Naive thymus-derived CD8-positive, alpha-beta T cell (primary cell): ENCODE measurements around the gene LEKR1. TPM values are rescaled to one million over a fixed set of nuclear protein-coding genes. Genes with fewer than 3 reads are reported as not detected.
A peak's percentile ranks its signal among the peaks of the same experiment; 100 is the strongest.

Source experiments
- ATAC-seq, 2 donors: fragments of 150-1000 bp; cut with Tn5 transposase in 1 of 2; sonication (Bioruptor Pico), chemical (Tn5 transposase) in 1 of 2; 1 replicate in 1 of 2; 2 replicates in 1 of 2; pipeline ENCODE4 v1.10.0; 2021; ENCODE audit warnings: mild to moderate bottlenecking in 2 of 2, moderate library complexity in 2 of 2
- POLR2A ChIA-PET: fragments of 350-600 bp; sonication (Branson Sonifier 250); formaldehyde crosslinking; loops from one replicate; lab custom pipeline; 2021; ENCODE audit warnings: antibody characterized with exemption; lab: Charles Lee
- DNase-seq, 10 donors: peaks; one replicate each; pipeline versions ENCODE4 v3.0.0 to v3.0.0-alpha.2; 2020 to 2022
- H3K27ac Mint-ChIP-seq, 10 donors: one replicate each; pipeline ENCODE4 v1.8.0; 2020 to 2022; ENCODE audit warnings: mild to moderate bottlenecking in 10 of 10, mixed read lengths in 10 of 10, moderate library complexity in 4 of 10, inconsistent platforms in 1 of 10
- H3K27me3 Mint-ChIP-seq, 5 donors: one replicate each; pipeline ENCODE4 v1.8.0; 2021 to 2022; ENCODE audit warnings: mixed read lengths in 5 of 5
- H3K36me3 Mint-ChIP-seq, 3 donors: one replicate each; pipeline ENCODE4 v1.8.0; 2020 to 2022; ENCODE audit warnings: mixed read lengths in 3 of 3, mild to moderate bottlenecking in 2 of 3, inconsistent platforms in 1 of 3
- H3K4me1 Mint-ChIP-seq, 4 donors: one replicate each; pipeline ENCODE4 v1.8.0; 2021 to 2022; ENCODE audit warnings: mixed read lengths in 4 of 4
- H3K4me3 Mint-ChIP-seq, 10 donors: one replicate each; pipeline ENCODE4 v1.8.0; 2020 to 2022; ENCODE audit warnings: mild to moderate bottlenecking in 10 of 10, mixed read lengths in 10 of 10, moderate library complexity in 6 of 10, inconsistent platforms in 1 of 10
- H3K9me3 Mint-ChIP-seq, 9 donors: one replicate each; pipeline ENCODE4 v1.8.0; 2020 to 2022; ENCODE audit warnings: mixed read lengths in 9 of 9, mild to moderate bottlenecking in 3 of 9, inconsistent platforms in 1 of 9, moderate library complexity in 1 of 9
- polyA plus RNA-seq, 3 donors: library from polyadenylated mRNA; unstranded; fragments of 300-500 nt; fragmentation: Illumina TruSeq; gene quantifications; one replicate each; pipeline ENCODE4 v1.2.3, GENCODE V29; 2021
- total RNA-seq, 8 experiments: library from RNA in 2 of 8; stranded (reverse) in 2 of 8; gene quantifications; one replicate each; pipeline ENCODE4 v1.2.3 and lab custom pipeline; 2021 to 2026

LEKR1 gene
- total and polyA plus RNA-seq, 5 experiments from 2014 or later: 0.33 to 3.0 (median 1.4) TPM

DNA sequence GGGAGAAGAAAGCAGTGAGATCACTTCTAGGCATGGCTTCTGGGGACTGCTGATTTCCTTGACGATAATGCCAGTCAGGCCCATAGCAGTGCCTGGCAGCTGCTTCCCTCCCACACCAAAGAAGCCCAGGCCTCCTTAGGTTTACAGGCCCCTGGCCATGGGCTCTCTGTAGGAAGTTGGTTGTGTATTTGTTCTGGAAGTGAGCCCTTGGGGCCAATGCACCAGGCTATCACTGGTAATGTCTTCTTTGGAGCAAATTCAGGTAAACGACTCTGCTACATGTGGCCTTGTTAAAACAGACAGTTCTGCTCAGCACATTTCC is 244.5 kb downstream of the LEKR1 start:
- ATAC-seq: no peak
- POLR2A ChIA-PET: no interaction called here
- Mint-ChIP-seq H3K27me3 (no peaks in the 10 kb centered on the region), H3K4me3 (no peak overlapping the region), H3K27ac (no peak overlapping the region), H3K4me1 (peaks cover 17 to 37% (median 31%) of the 10 kb centered on the region in 4 donors), H3K36me3 (no peaks in the 10 kb centered on the region), H3K9me3 (no peaks in the 10 kb centered on the region)
- no peak for DNase-seq

- ATAC-seq (no peak), DNase-seq (no peak)
- H3K4me1 Mint-ChIP-seq: peaks cover 14 to 27% (median 20%) of the 10 kb centered on the region in 4 donors
- H3K4me3 Mint-ChIP-seq: no peak overlapping the region
- peak overlapping the region in 3 of 10 donors; percentile 53 to 84 (median 65) for H3K27ac Mint-ChIP-seq
- no peaks in the 10 kb centered on the region for H3K27me3 Mint-ChIP-seq
- no peaks in the 10 kb centered on the region for H3K36me3 Mint-ChIP-seq
- no peaks in the 10 kb centered on the region for H3K9me3 Mint-ChIP-seq
- POLR2A ChIA-PET: no interaction called here
Measured at GRCh38 chr3:157071744-157072525, 245.8 kb downstream of the LEKR1 start.

GRCh38 chr3:157073810-157074209 is 247.7 kb downstream of the LEKR1 start:
- no peaks in the 10 kb centered on the region for H3K36me3 Mint-ChIP-seq
- no peak for DNase-seq
- no peaks in the 10 kb centered on the region for H3K27me3 Mint-ChIP-seq
- POLR2A ChIA-PET: interaction anchor here (0.7 kb wide), 1 partner anchor 14 kb away, joined by 3 read pairs; no protein-coding TSS in a partner anchor
- no peak overlapping the region for H3K4me3 Mint-ChIP-seq
- H3K9me3 Mint-ChIP-seq: no peaks in the 10 kb centered on the region
- no peak overlapping the region for H3K27ac Mint-ChIP-seq
- ATAC-seq: no peak
- peaks cover 0 to 9% (median 4%) of the 10 kb centered on the region in 4 donors for H3K4me1 Mint-ChIP-seq

GRCh38 chr3:157074490-157074889 is 248.3 kb downstream of the LEKR1 start:
- Mint-ChIP-seq H3K4me3 (no peak overlapping the region), H3K36me3 (no peaks in the 10 kb centered on the region), H3K4me1 (peaks cover 0 to 9% (median 4%) of the 10 kb centered on the region in 4 donors), H3K27me3 (no peaks in the 10 kb centered on the region), H3K9me3 (no peaks in the 10 kb centered on the region), H3K27ac (peak overlapping the region in 2 of 10 donors; percentile 29 to 30)
- DNase-seq (no peak), ATAC-seq (no peak)
- POLR2A ChIA-PET: no interaction called here

DNA sequence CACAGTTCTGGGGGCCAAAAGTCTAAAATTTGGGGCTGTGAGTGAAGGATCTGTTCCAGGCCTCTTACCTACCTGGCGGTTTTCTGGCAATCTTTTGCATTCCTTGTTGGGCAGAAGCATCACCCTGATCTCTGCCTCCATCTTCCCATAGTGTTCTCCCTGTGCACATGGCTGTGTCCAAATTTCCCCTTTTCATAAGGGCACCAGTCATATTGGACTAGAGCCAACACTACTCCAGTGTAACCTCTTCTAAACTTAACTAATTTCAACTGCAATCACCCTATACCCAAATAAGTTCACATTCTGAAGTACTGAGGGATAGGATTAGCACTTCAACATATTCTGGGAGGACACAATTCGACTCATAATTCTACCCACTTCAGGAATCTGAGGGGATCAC is 248.8 kb downstream of the LEKR1 start:
- Mint-ChIP-seq H3K4me1 (peaks cover 0 to 9% (median 4%) of the 10 kb centered on the region in 4 donors), H3K36me3 (no peaks in the 10 kb centered on the region), H3K27me3 (no peaks in the 10 kb centered on the region), H3K9me3 (no peaks in the 10 kb centered on the region), H3K27ac (no peak overlapping the region), H3K4me3 (no peak overlapping the region)
- POLR2A ChIA-PET: no interaction called here
- ATAC-seq: no peak
- DNase-seq: no peak

DNA sequence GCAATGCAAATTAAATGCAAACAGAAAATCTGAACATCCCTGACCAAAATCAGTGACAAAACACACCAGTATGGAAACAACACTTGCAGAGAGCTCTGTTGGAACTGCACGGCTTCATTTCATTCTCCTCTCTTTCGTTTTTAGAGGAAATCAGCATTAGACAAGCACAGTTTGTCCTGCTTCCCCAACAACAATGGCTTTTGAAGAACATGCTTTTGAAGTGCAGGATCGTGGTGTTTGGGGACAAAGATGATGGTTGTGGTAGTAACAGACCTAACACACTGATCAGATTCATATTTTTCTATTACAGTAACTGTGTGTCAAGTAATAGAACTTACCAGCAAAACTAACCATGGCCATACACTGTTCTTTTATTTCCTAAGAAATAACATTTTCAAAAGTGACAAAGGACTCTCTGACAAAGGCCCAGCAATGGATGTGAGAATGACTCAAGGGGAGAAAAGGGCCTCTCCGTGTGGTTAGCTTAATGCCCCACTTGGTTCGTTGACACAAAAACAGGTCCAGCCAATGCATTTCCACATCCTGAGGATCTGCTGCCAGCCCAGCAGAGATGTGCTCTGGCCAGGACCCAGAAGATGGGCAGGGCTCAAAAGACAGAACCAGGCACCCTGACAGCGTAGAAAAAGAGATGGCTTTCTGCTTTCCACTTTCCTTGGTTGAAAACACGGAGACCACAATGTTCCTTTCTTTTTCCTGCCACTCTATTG is 249.7 kb downstream of the LEKR1 start:
- ATAC-seq: no peak
- H3K27me3 Mint-ChIP-seq: no peaks in the 10 kb centered on the region
- H3K9me3 Mint-ChIP-seq: no peaks in the 10 kb centered on the region
- no peak for DNase-seq
- POLR2A ChIA-PET: no interaction called here
- H3K36me3 Mint-ChIP-seq: no peaks in the 10 kb centered on the region
- no peak overlapping the region for H3K4me3 Mint-ChIP-seq
- peaks cover 0 to 9% (median 5%) of the 10 kb centered on the region in 4 donors for H3K4me1 Mint-ChIP-seq
- H3K27ac Mint-ChIP-seq: peak overlapping the region in 4 of 10 donors; percentile 18 to 60 (median 22)

GRCh38 chr3:157077565-157077991 is 251.4 kb downstream of the LEKR1 start:
- Mint-ChIP-seq H3K27ac (peak overlapping the region in 1 of 10 donors; percentile 48), H3K4me3 (no peak overlapping the region), H3K4me1 (peaks cover 0 to 20% (median 17%) of the 10 kb centered on the region in 4 donors), H3K36me3 (no peaks in the 10 kb centered on the region), H3K9me3 (no peaks in the 10 kb centered on the region), H3K27me3 (no peaks in the 10 kb centered on the region)
- POLR2A ChIA-PET: interaction anchor here (1.3 kb wide), 1 partner anchor 403 kb away, joined by 5 read pairs; the partner anchor contains the start of gene TIPARP
- ATAC-seq: no peak
- DNase-seq: no peak

DNA sequence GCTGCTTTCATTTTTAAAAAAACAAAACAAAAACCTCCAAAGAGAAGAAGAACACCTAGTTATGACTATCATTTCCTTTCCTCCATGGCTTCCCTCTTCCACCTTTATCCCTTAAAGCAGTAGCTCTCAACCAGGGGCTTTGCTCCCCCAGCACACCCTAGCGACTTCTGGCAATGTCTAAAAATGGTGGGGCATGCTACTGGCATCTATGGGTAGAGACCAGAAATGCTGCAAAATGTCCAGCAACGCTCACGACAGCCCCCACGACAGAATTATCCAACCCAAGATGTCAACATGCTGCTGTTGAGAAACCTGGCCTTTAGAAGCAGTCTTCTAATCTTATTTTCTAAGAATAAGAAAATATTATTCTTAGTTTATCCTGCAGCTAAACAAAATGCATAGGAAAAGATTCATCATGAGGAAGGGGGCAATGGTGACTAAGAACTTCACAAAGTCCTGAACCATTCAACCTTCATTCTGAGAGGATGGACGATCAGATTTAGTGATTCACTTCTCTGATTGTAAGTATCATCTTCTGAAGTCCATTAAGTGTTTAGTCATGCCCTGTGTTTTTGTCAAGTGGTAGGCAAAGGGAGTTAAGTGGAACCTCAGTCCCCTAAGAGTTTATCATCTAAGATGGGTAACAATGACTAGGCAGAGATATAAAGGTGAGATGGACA is 252.1 kb downstream of the LEKR1 start:
- no peaks in the 10 kb centered on the region for H3K27me3 Mint-ChIP-seq
- DNase-seq (no peak), ATAC-seq (no peak)
- POLR2A ChIA-PET: no interaction called here
- H3K36me3 Mint-ChIP-seq: no peaks in the 10 kb centered on the region
- peak overlapping the region in 4 of 10 donors; percentile 1 to 74 (median 52) for H3K27ac Mint-ChIP-seq
- peaks cover 0 to 20% (median 17%) of the 10 kb centered on the region in 4 donors for H3K4me1 Mint-ChIP-seq
- H3K4me3 Mint-ChIP-seq: no peak overlapping the region
- H3K9me3 Mint-ChIP-seq: no peaks in the 10 kb centered on the region

DNA sequence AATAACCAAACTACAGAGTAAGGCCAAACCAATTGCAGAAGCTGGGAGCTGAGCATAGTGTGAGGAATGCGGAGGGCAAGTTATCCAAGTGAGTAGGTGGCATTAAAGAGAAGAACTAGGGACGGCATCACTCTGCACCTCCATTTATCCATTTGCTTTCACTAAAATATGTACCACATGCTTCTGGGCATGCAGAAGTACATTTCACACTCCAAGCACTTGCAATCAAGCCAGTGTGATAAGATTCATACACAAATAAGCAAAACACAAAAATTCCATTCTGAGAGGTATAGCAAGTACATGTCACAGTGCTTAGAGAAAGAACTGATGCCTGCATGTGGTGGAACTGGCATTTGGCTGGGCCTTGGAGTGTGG is 252.6 kb downstream of the LEKR1 start:
- no peak for DNase-seq
- Mint-ChIP-seq H3K27ac (peak overlapping the region in 3 of 10 donors; percentile 1 to 68 (median 58)), H3K4me1 (peaks cover 0 to 20% (median 17%) of the 10 kb centered on the region in 4 donors), H3K27me3 (no peaks in the 10 kb centered on the region), H3K36me3 (no peaks in the 10 kb centered on the region), H3K9me3 (no peaks in the 10 kb centered on the region), H3K4me3 (no peak overlapping the region)
- no peak for ATAC-seq
- POLR2A ChIA-PET: no interaction called here

DNA sequence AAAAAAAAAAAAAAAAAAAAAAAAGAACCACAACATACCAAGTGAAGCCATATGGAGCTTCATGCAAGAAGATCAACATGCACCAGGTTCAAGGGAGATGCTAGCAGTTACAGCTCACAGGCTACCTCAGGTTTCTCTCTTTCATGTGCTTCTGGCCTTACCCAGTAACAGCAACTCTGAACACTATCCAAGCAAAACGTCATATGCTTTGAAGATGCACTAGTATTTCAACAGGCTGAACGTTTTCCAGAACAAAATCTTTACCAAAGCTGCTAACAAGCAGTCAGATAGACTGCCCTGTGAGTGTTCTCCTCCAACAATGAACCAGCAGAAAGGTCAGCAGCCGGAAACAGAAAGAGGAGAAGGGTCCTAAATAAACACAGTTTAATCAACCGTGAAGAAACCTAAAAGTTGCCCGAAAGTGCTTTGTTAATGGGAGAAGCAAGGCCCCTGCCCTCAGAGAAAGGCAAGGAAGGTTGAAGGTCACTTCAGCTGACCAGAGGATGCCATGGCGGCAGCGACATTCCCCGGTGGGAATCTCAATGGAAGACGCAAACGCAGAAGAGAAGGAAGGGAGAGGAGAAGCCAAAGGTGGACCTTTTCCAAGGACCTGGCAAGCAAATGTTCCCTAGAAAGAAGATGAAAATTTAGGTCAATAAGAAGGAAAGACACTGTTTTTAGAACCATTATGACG is 253.7 kb downstream of the LEKR1 start:
- no peak overlapping the region for H3K4me3 Mint-ChIP-seq
- no peak for ATAC-seq
- POLR2A ChIA-PET: interaction anchor here (0.6 to 3.6 kb wide), 2 partner anchors 39 to 50 kb away, joined by 5 to 18 read pairs; no protein-coding TSS in a partner anchor
- H3K27me3 Mint-ChIP-seq: no peaks in the 10 kb centered on the region
- DNase-seq: no peak
- H3K9me3 Mint-ChIP-seq: no peaks in the 10 kb centered on the region
- peaks cover 0 to 20% (median 17%) of the 10 kb centered on the region in 4 donors for H3K4me1 Mint-ChIP-seq
- H3K27ac Mint-ChIP-seq: peak overlapping the region in 6 of 10 donors; percentile 27 to 75 (median 62)
- no peaks in the 10 kb centered on the region for H3K36me3 Mint-ChIP-seq

DNA sequence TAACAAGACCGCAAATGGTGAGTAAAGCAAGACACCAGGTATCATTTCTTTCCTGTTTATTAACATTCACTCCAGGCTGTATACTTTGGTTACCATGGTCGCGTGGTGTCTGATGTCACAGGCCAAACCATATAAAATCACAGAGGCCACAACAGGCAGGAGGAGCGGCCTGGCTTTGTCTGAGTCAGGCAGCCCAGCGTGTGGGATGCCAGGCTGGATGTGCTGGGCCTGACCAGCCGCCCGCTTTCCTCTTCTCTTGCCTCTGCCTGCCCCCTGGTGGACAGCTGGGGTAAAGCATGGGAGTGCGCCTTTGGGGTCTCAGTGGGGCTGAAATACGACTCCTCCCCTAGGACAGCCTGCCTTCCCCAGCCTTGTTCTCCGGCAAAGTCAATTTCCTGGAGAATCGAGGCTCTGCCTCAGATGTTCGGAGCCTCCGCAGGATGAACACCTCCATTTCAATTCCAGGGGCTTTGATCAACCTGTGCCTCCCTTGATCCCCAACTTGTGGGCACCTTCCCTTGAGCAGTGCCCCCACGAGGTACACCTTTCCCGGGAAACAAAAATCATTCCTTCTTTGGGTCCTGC is 255.6 kb downstream of the LEKR1 start:
- H3K27ac Mint-ChIP-seq: peak overlapping the region; percentile 7 to 84 (median 61)
- H3K36me3 Mint-ChIP-seq: no peaks in the 10 kb centered on the region
- H3K4me3 Mint-ChIP-seq: peak overlapping the region in 2 of 10 donors; percentile 24 to 26
- no peaks in the 10 kb centered on the region for H3K27me3 Mint-ChIP-seq
- DNase-seq (peak; percentile 70 to 92 (median 80)), ATAC-seq (peak; percentile 93 to 96)
- H3K4me1 Mint-ChIP-seq: peaks cover 0 to 16% (median 11%) of the 10 kb centered on the region in 4 donors
- POLR2A ChIA-PET: interaction anchor here (0.6 to 3.6 kb wide), 7 partner anchors 48 to 1325 kb away, joined by 3 to 18 read pairs (median 4); partner anchors contain the start of genes SSR3 and TIPARP
- H3K9me3 Mint-ChIP-seq: no peaks in the 10 kb centered on the region
